T-helper 2 cell treated with Interferon-gamma antibody and Interleukin-4, amounts not matched to agents 100 ng/mL and 5 ng/mL, for 36 hours (primary cell): ENCODE data around the gene ARL17B. TPM values are rescaled to one million over a fixed set of nuclear protein-coding genes. Genes with fewer than 3 reads are reported as not detected.
"Not testable (repeated sequence)": the region's sequence is repeated elsewhere in the genome, so short reads cannot be mapped to it uniquely, and the experiment has no call there.

Source experiments
- intact Hi-C: fragments of 100-400 bp; cut with micrococcal nuclease; formaldehyde crosslinking; loops from one replicate; pipeline ENCODE4 v1.15.1; 2023
- total RNA-seq: library from RNA; stranded (reverse); gene quantifications from 2 replicates; pipeline ENCODE4 v1.2.3, GENCODE V29; 2022

ARL17B gene
- total RNA-seq, 1 donor from 2014 or later: 21.8 TPM

DNA sequence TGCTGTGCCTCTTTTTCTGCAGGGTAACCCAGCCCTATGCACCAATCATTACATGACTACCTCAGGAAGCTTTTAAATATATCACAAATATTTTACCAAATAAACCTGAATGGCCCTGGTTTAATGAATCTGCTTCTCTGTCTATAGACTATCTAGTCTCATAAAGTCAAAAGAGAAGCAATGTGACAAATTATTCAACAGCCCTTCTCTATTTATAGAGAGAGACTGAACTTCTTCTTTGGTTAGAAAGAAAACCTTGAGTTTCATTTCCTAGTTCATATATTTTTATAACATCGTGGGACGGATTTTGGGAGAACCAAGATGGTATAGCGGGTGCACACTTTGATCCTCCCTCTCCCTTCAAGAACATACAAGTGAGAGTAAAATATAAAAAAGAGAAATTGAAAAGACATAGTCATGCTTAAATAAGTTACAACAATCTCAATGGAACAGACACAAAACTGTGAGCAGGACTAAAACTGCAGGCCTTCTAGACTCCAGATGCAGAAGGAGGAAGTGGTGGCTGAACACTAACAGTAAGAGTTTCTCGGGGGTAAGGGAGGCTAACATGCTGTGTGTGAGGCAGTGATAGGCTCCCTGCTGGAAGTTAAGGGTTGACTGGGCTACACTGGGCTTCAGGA is 70.5 kb downstream of the ARL17B start:
- intact Hi-C loops: not testable (repeated sequence)

DNA sequence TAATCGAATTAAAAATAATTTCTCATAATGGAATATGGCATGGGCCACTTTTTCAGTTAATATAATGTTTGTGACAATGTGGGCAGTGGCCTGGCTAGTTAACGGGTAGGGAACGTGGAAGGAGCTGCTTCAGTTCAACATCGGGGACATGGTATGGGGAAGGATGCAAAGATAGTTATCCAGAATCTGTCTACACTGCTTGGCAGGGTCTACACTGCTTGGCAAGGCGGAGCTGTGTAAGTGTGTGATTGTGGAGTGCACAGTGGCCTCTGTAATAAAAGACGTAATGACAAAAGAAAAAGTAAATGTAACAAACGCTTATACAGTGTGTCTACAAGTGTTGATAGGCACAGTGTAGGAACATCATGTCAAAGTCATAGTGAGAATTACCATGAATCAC is 74.0 kb downstream of the ARL17B start:
- intact Hi-C loops: not testable (repeated sequence)

DNA sequence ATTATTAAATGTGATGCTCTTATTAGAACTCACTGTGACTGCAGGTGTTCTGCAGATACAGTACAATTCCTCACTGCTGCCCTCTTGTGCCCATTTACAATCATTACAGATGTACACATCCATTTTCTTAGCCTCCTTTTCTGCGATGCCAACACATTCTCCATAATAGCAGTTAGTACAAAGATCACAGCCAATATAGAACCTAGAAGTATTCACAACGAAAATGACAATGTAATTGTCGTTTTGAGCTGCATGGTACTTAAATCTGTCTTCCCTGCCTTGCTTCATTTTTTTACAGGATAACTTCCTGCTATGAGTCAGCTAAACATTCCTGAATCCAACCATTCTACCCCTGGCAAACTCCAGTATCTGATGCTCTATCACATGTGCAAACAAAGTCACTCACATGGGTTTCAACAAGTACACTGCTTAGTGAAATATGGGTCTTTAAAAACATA is 74.8 kb downstream of the ARL17B start:
- intact Hi-C loops: not testable (repeated sequence)

DNA sequence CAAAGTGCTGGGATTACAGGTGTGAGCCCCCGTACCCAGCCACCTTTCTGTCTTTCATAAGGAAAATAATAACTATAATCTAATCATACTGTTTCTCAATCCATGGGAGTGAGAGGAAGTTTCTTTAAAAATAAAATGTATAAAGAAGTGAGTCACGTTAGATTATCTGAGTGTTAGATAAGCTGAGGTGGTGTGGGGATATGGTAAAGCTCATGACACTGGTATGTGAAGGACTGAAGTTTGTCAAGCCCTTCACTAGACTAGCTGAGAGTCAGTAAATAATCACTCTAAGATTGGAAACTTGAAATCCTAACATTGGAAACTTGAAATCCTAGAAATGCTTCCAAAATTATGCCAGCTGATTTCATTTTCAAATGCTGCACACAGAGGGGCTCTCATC is 76.1 kb downstream of the ARL17B start:
- intact Hi-C loops: not testable (repeated sequence)

DNA sequence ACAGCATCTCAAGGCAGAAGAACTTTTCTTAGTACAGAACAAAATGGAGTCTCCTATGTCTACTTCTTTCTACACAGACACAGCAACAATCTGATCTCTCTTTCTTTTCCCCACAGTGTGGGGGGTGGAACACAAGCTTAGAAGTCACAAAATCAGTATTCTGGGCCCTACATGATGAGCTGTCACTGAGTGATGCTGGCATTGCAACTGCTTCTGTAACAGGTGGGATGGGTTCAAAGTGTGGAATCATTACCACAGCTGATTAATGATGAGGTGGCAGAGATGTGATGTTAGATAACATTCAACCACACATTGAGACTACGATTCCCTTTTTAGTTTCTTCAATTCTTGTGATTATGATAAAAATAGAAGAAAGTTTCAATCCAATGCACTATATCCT is 77.1 kb downstream of the ARL17B start:
- intact Hi-C loops: not testable (repeated sequence)

DNA sequence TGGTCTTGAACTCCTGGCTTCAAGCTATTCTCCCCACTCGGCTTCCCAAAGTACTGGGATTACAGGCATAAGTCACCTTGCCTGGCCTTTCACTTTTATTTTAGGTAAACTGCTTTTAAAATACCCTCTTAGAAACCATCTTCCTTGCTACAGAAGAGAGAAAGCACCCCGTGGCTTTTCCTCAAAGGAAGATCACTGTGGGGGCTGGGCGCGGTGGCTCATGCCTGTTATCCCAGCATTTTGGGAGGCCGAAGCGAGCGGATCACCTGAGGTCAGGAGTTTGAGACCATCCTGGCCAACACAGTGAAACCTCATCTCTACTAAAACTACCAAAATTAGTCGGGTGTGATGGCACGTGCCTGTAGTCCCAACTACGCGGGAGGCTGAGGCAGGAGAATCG is 78.9 kb downstream of the ARL17B start:
- intact Hi-C loops: not testable (repeated sequence)

DNA sequence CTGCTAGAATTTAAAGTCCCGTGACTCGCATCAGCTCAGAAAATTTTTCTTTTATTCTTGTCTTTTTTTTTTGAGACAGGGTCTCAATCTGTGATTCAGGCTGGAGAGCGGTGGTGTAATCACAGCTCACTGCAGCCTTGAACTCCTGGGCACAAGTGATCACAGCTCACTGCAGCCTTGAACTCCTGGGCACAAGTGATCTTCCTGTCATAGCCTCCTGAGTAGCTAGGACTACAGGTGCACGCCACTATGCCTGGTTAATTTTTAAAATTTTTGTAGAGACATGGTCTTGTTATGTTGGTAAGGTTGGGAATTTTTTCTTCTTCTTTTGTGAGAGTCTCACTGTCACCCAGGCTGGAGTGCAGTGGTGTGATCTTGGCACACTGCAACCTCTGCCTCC is 80.2 kb downstream of the ARL17B start:
- intact Hi-C loops: not testable (repeated sequence)

DNA sequence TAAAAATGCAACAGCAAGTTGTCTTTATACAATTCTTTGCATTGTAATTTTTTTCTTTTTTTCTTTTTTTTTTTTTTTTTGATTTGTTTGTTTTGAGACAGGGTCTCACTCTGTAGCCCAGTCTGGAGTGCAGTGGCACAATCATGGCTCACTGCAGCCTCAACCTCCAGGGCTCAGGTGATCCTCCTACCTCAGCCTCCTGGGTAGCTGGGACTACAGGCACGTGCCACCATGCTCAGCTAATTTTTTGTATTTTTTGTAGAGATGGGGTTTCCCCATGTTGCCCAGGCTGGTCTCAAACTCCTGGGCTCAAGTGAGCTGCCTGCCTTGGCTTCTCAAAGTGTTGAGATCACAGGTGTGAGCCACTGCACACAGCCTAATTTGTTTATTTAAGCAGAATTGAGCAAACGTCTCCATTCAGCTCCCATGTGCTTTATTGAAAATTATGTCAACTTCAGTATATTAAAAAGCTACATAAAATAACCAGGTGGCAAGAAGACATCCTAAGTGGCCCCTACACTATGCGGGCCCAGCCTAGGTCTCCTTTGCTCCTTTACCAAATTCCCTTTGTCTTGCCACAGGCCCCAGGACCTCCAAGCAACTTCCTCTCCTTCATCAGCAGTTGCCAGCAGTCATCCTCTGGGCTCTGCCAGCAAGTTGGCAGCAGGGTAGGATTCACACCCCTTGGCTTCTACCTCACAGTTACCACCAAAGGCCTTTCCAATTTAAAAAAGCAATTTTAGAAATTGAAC is 84.7 kb downstream of the ARL17B start:
- intact Hi-C loops: not testable (repeated sequence)

DNA sequence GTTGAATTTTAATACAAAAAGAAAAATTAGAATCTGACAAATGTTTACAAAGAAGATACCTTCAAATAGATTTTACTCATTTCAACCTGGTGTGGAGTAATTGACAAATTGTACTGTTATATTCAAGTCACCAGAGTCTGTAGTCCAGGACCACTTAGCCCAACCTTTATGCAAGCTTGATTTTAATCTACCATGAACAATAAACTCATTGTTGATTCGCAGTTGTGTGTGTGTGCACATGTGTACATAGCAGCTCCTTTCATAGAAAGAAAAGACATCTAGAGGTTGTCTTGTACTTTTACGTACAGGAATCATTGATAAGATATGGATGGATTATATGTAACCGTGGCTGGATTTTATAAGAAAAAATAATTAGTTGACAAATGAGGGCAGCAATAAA is 87.3 kb downstream of the ARL17B start:
- intact Hi-C loops: no loop called here

DNA sequence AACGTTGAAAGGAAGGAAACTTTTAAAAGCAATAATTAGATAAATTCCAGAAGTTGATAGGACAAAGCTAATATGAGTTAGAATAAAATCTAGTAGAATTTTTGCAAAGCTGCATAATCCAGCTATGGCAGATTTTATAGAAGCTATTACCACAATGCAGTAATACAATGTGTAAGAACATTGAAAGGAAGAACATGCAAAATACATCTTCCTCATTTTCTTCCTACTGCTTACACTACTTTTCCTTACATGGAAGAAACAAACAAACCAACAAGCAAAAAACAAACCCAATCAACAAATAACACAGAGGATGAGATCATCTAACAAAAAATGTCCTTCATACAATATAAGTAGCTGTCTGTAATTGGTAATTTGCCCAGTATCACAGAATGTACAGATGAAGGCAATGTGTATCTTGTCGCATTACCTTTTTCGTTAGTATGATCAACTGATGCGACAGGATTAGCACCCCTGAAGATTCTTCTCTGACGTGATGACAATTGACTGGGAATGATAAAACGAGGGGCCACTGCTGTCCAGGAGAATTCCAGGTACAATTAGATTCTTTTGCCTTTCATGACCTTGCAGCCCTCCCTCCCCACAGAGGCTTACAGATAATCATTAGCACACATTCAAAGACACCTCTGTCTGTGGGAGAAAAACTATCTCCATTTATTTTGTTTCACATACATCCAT is 87.9 kb downstream of the ARL17B start:
- intact Hi-C loops: no loop called here

DNA sequence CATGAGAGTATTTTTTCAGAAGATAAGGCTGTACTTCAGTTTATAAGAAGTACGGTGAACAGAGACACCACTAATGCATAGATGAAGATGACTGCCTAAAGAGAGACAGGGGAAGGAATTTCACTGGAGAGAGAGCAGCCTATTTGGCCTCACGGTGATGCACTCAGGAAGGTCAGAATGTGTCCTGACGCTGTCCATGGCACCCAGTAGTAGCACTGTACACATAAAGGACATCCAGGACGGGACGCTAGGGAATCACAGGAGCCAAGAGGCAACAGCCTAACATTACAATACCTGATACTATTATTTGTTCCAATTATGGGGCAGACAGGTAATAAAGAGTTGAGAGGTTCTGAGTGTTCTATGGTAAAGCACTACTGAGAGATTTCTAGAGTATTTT is 91.5 kb downstream of the ARL17B start:
- intact Hi-C loops: no loop called here

DNA sequence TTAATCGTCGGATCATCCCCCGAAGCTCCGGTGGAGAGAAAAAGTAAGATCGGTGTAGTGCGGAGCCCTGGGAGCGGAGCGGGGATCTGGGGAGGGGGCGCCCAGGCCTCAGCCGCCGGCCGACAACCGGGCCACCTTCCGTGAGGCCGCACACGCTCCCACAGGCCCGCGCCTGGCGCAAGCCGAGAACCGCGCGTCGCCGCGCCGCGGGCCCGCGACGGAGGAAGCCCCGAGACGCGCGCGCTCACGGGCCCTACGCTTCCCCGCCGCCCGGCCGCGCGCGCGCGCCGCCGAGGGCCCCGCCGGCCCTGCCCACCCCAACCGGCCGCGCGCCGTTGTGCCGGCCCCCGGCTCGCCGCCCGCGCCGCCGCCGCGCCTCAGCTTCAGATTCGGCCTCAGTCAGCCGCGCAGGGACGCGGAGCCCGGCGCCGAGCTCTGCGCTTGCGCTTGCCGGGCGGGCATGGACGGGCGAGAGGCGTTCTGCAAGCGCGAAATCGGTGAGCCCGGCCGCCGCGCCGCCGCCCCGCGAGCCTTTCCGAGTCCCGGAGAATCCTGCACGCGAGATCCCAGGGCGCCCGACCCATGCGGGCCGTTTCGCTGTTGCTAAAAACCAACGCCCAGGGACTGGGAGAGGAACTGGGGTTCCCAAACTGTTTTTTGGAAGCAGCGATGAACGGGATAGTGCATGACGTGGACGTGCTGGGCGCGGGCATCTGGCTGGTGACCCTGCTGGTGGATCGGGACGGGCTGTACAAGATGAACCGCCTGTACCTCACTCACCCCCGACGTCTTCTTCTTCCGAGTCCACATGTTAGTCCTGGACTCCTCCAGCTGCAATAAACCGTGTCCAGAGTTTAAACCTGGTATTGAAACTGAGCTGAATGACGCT is 94.7 kb downstream of the ARL17B start:
- intact Hi-C loops: loop anchor here (5.0 kb wide), 1 partner anchor 75 kb away; the partner anchor contains the start of gene KANSL1

DNA sequence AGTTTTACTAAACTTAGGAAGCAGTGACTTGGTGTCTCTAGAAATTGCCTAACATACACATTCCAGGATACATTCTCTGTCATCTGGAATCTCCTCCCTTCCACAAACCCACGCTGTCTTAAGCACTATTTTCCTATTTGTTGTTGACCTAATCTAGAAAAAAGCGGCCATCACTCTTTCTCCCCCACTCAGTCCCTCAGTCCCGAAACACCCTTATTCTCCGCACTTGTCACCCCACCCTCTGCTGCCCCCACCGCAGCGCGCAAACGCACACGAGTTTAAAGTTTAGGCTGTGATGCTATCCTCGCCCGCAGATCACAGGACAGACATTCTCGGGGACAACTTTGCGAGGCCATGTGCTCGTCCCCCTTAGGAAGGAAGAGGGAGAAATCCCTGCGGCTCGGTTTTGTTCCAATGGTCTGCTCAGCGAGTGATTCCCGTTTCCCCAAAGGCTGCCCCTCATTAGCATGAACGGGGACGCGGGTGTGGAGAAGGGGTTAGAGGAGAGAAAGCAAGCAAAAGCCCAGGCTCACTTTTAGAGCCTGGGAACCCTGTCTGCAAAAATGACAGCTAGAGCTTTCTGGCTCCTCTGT is 95.4 kb downstream of the ARL17B start:
- intact Hi-C loops: loop anchor here (5.0 kb wide), 1 partner anchor 74 kb away; the partner anchor contains the start of gene KANSL1

DNA sequence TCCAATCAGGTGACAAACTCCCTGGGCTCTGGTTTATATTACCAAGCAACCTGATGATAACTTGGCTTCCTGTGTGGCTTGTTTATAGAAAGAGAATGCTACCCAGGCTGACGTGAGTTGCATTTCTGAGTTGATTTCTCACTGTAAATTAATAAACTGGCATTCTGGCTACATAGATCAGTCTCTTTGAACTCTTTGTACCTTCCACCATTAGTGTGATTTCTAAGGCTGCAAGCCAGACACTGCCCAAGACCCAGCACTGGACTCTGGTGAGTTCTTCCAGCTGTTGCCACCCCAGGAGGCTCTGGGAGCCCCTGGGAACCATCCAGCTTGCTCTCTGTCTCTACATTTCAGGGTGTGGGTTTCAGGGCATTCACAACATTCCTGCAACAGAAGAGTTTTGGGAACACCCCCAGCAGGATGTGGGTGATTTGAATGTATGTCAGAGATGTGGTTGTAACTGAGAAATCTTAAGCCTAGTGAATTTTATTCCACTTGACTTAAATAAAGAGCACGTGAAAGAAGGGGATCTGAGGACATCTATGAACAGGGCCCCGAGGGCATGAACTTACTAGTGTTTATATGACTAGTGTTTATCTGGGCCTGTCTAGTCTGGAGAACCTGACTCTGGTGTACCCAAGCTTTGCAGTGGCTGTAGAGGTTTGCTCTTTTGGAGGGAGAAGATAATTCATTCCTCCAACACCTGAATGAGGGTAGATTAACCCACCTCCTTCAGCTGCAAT is 96.9 kb downstream of the ARL17B start:
- intact Hi-C loops: loop anchor here (5.0 kb wide), 1 partner anchor 72 kb away; the partner anchor contains the start of gene KANSL1

DNA sequence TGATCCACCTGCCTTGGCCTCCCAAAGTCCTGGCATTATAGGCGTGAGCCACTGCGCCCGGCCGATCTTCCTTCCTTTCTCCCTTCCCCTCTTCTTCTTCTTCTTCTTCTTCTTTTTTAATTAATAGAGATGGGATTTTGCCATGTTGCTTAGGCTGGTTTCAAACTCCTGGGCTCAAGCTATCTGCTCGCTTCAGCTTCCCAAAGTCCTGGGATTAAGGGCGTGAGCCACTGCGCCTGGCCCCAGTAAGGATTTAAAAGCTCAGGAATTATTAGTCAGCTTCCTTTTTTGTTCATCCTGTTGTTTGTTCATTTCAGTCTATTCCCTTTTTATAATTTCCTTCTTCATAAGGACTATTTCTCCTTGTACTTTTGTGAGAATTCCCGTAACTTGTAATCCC is 99.3 kb downstream of the ARL17B start:
- intact Hi-C loops: no loop called here

DNA sequence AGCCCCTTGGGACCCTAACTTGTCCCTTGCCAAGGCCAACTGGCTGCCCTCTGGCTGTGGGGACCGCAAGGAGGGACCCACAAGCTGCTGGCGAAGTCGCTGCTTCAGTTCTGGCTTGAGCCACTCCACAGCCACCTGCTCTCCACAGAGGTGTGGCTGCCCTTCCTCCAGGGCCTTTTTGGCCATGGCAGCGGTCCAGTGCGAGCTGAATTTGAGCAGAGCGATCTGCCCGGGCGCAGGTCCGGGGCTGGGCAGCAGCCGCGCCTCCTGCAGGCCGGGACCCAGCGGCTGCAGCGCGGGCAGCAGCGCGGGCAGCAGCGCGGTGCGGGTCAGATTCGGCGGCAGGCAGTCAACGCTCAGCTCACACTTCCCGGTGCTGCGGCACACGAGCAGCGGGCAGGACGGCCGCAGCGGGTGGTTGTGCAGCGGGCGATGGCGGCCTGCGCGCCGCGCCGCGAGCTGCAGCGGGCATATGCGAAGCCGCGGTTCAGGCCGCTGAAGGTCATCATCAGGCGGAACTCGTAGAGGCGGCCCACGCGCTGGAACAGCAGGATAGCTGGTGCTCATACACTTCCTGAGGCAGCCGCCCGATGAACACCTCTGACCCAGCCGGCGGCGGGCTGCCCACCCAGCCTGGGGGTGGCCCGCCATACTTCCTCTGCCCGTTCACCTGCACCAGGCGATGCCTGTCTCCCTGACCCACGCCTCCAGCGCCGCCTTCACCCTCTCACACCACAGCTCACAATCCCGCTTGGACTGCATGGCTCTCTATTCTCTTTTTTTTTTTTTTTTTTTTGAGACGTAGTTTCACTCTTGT is 101.5 kb downstream of the ARL17B start:
- intact Hi-C loops: not testable (repeated sequence)

DNA sequence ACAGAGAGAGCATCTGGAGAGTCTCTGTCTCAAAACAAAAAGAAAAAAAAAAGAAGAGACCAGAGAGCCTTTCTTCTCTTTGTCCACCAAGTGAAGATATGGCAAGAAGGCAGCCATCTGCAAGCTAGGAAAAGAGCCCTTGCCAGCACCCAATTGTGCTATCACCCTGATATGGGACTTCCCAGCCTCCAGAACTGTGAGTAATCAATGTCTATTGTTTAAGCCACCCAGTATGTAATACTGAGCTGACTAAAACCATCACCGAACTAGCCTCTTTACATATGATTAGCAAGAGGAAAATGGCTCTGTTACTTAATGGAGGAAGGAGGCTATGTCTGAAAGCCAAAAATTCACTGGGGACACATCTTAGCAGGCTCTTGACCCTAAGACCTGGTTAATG is 105.2 kb downstream of the ARL17B start:
- intact Hi-C loops: not testable (repeated sequence)

DNA sequence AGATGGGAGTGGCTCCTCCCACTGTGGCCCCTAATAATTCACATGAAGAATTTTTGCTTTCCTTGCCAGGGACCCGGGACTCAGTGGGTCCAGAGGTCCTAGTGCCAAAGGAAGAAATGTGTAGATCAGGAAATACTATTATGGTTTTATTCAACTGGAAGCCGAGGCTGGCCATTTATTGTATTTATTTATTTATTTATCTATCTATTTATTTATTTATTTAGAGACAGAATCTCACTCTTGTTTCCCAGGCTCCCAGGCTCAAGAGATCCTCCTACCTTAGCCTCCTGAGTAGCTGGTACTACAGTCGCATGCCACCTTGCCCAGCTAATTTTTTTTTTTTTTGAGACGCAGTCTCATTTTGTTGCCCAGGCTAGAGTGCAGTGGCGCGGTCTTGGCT is 107.4 kb downstream of the ARL17B start:
- intact Hi-C loops: not testable (repeated sequence)

DNA sequence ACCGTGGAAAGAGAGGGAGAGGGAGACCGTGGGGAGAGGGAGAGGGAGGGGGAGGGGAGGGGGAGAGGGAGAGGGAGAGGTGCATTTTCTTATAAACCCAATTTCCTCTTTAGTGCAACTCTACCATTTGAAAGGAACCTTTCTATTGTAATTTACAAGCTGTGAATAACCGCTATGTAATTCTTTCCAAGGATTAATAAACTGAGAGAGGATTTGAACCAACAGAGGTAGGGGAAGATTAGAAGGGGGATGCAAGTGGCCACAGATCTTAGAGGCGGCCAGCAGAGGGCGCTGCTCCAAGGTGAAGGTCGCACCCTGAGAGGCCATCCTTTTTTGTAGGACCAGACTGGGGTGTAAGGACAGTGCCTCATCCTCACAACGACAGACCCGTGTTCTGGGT is 107.8 kb downstream of the ARL17B start:
- intact Hi-C loops: not testable (repeated sequence)
